ENCODE results near the gene TTC34.
"Not testable (repeated sequence)": the region's sequence is repeated elsewhere in the genome, so short reads cannot be mapped to it uniquely, and the experiment has no call there.

The TTC34 gene

GRCh38 chr1:2657124-2657523 is 144.4 kb downstream of the TTC34 start:
- DNase-seq: not testable (repeated sequence)

GRCh38 chr1:2655598-2656434 is 145.7 kb downstream of the TTC34 start:
- not testable (repeated sequence) for DNase-seq

DNA sequence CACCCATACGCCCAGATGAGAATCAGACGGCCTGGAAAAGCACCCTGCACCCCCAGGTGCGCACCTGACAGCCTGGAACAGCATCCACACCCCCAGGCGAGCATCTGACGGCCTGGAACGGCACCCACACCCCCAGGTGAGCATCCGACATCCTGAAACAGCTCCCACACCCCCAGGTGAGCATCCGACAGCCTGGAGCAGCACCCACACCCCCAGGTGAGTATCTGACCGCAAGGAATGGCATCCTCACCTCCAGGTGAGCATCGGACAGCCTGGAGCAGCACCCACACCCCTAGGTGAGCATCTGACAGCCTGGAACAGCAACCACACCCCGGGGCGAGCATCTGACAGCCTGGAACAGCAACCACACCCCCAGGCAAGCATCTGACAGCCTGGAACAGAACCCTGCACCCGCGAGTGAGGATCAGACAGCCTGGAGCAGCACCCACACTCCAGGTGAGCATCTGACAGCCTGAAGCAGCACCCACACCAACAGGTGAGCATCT is 147.0 kb downstream of the TTC34 start:
- DNase-seq: not testable (repeated sequence)

- not testable (repeated sequence) for DNase-seq
These were observed 147.6 kb downstream of the TTC34 start for GRCh38 chr1:2653741-2654442.

- not testable (repeated sequence) for DNase-seq
These were observed 148.4 kb downstream of the TTC34 start for GRCh38 chr1:2652926-2653571.

- DNase-seq: not testable (repeated sequence)
These were observed 149.2 kb downstream of the TTC34 start for GRCh38 chr1:2652152-2652925.

DNA sequence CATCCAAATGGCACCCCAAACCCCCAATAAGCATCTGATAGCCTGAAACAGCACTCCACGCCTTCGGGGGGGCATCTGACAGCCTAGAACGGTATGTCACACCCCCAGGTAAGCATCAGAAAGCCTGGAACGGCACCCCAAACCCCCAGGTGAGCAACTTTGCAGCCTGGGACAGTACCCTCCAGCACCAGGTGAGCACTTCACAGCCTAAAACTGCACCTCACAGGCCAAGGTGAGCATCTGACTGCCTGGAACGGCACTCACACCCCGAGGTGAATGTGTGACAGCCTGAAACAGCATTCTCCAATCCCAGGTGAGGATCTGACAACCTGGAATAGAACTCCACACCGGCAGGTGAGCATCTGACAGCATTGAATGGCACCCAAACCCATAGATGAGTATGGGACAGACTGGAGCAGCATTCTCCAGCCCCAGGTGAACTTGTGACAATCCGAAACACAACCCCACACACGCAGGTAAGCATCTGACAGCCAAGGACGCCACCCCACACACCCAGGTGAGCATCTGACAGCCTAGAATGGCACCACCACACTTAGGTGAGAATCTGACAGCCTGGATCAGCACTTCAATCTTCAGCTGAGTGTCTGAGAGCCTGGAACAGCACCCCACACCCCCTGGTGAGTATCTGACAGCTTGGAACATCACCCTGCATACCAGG is 150.4 kb downstream of the TTC34 start:
- no peak for DNase-seq

GRCh38 chr1:2646837-2647236 is 154.7 kb downstream of the TTC34 start:
- no peak for DNase-seq

- DNase-seq: no peak
These were observed 155.7 kb downstream of the TTC34 start for GRCh38 chr1:2645776-2646175.

GRCh38 chr1:2645143-2645542 is 156.3 kb downstream of the TTC34 start:
- no peak for DNase-seq

- no peak for DNase-seq
These were observed 156.8 kb downstream of the TTC34 start for GRCh38 chr1:2644591-2645101.

GRCh38 chr1:2644171-2644570 is 157.3 kb downstream of the TTC34 start:
- no peak for DNase-seq

- DNase-seq: no peak
These were observed 157.9 kb downstream of the TTC34 start for GRCh38 chr1:2643414-2644077.

- peak; percentile 91 for DNase-seq
These were observed 158.7 kb downstream of the TTC34 start for GRCh38 chr1:2642560-2643413.

GRCh38 chr1:2642131-2642559 is 159.3 kb downstream of the TTC34 start:
- DNase-seq: no peak

GRCh38 chr1:2641381-2642130 is 159.9 kb downstream of the TTC34 start:
- DNase-seq: no peak

DNA sequence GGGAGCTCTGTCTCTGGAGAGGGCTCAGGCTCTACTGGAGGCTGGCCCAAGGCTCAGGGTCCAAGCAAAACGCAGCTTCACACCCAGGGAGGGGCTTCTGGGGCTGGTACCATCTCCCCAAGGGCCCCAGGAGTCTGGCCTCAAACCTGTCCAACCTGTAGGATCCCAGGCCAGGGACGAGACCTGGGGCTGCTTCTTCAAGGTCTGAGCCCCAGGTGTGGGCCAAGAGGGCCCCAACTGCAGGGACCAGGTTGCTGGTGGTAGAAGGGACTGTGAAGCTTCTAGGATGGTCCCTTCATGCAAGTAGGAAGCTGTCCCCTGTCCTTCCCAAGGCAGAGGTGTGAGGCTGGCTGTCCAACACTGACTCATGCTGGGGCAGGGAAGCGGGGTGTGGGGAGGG is 160.9 kb downstream of the TTC34 start:
- DNase-seq: no peak

DNA sequence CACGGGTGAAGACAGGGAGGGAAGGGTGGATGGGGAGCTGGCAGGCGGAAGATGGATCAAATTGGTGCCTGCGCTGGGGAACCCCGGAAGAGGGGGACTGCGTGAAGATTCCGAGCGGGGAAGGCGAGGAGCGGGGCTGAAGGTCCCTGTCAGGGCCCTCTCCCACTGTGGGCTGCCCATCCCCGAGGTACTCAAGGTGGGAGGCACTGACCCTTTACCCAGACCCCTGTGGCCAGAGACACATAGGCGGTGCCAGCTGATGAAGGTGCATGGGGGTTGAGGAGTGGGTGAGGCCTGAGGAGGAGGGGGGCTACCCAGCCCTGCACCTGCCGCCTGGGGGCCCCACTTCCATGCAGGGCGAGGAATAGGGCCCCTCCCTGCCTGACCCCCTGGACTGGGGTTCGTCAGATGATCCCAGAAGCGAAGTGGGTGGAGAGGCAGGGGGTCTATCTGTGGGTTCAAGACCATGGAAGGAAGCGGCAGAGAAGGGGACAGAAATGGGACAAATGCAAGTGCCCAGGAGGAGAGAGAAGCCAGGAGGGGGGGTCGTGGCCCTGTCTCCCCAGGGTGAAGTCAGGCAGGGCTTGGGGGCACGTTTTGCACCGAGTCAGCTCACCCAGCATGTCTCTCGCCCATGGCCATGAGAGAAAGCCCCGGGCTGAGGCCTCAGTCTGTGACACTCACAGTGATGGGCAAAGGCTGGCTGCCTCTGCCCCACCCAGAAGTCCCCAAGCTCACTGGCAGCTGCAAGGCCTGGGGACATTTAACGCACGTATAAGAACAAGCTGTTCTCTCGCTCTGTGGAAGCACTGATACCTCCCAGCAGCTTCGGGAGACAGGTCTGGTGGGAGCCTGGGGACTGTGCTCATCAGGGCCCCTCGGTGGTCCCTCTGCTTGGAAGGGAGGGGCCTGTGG is 161.6 kb downstream of the TTC34 start:
- no peak for DNase-seq

Measured in fibroblast of skin of scalp (primary cell).